ENCODE results near the gene MAP3K15.

DNA sequence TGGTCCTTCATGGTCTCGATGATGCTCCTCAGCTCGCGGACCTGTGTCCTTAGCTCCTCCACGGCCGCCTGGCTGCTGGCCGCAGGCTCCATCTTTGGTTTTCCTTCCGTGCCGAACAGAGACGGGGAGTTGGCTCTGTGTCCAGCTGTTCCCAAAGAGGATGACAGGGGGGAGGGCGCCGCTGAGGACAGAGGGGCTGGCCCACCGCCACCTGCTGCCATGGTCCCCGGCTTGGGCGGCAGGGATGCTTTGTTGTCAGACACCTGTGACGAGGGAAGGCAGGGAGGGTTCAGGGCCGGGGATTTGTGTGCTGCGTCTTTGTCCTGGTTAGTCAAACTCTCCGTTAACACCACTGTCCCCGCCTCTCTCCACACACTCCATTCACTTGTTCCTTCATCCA is 26.6 kb upstream of the MAP3K15 start:
- TF ChIP-seq BHLHE40 (IDR thresholded peaks at IDR 0.05; ENCODE audit: borderline replicate concordance), result no peak
- no peak for TF ChIP-seq FOXM1 (IDR thresholded peaks at IDR 0.05; ENCODE audit: borderline replicate concordance)
- TF ChIP-seq FOXK2 (IDR thresholded peaks at IDR 0.05), result no peak
- no peak for TF ChIP-seq SP1 (IDR thresholded peaks at IDR 0.05)
- TF ChIP-seq ELF4 (IDR thresholded peaks at IDR 0.05), result no peak
- no peak for TF ChIP-seq LEF1 (IDR thresholded peaks at IDR 0.05; ENCODE audit: borderline replicate concordance)

Data from HEK293T (cell line).